Hepatocyte (in vitro differentiated cells): ENCODE results near the gene ATXN7L1. TPM values are rescaled to one million over a fixed set of nuclear protein-coding genes. Genes with fewer than 3 reads are reported as not detected.

ENCODE experiments used
- DNase-seq: peaks from one replicate; pipeline ENCODE4 v3.0.0-alpha.2; 2016; ENCODE audit warnings: low spot score
- H2AFZ ChIP-seq: fragments of 200-600 bp; sonication (generic); 2 replicates; pipeline ENCODE4 v1.6.0; 2016; ENCODE audit warnings: antibody characterized with exemption, mild to moderate bottlenecking
- H3K27ac ChIP-seq: fragments of 200-600 bp; sonication (generic); 2 replicates; pipeline ENCODE4 v1.5.1; 2016; ENCODE audit warnings: mild to moderate bottlenecking
- H3K27me3 ChIP-seq: fragments of 200-600 bp; sonication (generic); 2 replicates; pipeline ENCODE4 v1.6.1; 2016
- H3K36me3 ChIP-seq: fragments of 200-600 bp; sonication (generic); replicated peaks from 2 replicates; pipeline ENCODE4 v1.5.1; 2016; ENCODE audit warnings: low read depth; ENCODE audit not compliant: insufficient read depth
- H3K4me1 ChIP-seq: fragments of 200-600 bp; sonication (generic); 2 replicates; pipeline ENCODE4 v1.5.1; 2016; ENCODE audit warnings: mild to moderate bottlenecking, moderate library complexity; ENCODE audit not compliant: insufficient read depth
- H3K4me2 ChIP-seq: fragments of 200-600 bp; sonication (generic); 2 replicates; pipeline ENCODE4 v1.6.0; 2016
- H3K4me3 ChIP-seq: fragments of 200-600 bp; sonication (generic); 2 replicates; pipeline ENCODE4 v1.5.1; 2016; ENCODE audit warnings: mild to moderate bottlenecking
- H3K79me2 ChIP-seq: fragments of 200-600 bp; sonication (generic); 2 replicates; pipeline ENCODE4 v1.6.0; 2017; ENCODE audit warnings: mild to moderate bottlenecking
- H3K9me2 ChIP-seq: fragments of 200-600 bp; sonication (generic); replicated peaks from 2 replicates; pipeline ENCODE4 v1.6.0; 2017; ENCODE audit warnings: mild to moderate bottlenecking; ENCODE audit not compliant: insufficient read depth
- H3K9me3 ChIP-seq: fragments of 200-600 bp; sonication (generic); 2 replicates; pipeline ENCODE4 v1.5.1; 2016; ENCODE audit warnings: low read depth, mild to moderate bottlenecking
- H4K20me1 ChIP-seq: fragments of 200-600 bp; sonication (generic); 2 replicates; pipeline ENCODE4 v1.6.0; 2016; ENCODE audit warnings: mild to moderate bottlenecking; ENCODE audit not compliant: insufficient read depth, poor library complexity, severe bottlenecking
- CTCF ChIP-seq: fragments of 200-600 bp; sonication (generic); IDR thresholded peaks from 2 replicates; pipeline ENCODE4 v1.5.1; 2016; ENCODE audit warnings: antibody characterized with exemption, mild to moderate bottlenecking; ENCODE audit not compliant: poor library complexity
- EZH2 ChIP-seq: fragments of 200-600 bp; sonication (generic); IDR thresholded peaks from 2 replicates; pipeline ENCODE4 v1.6.1; 2016; ENCODE audit warnings: antibody characterized with exemption, mild to moderate bottlenecking, borderline replicate concordance
- EZH2phosphoT487 ChIP-seq: fragments of 200-600 bp; sonication (generic); IDR thresholded peaks from one replicate; pipeline ENCODE4 v1.6.1; 2018; ENCODE audit warnings: antibody characterized with exemption, mild to moderate bottlenecking, low read depth, moderate library complexity; ENCODE audit not compliant: unreplicated experiment, severe bottlenecking
- WGBS: methylation state at CpG from one replicate; pipeline ENCODE4 v1.1.6; 2016; ENCODE audit warnings: low lambda C conversion rate; ENCODE audit errors: missing lambda C conversion rate; 5-methylcytosine and 5-hydroxymethylcytosine counted together
- polyA plus RNA-seq: library from polyadenylated mRNA; unstranded; fragments of >200 nt; fragmentation: Nextera tagmentation; extraction: Ambion mirVana; gene quantifications from 2 replicates; pipeline ENCODE4 v1.2.1, GENCODE V29; 2016
- total RNA-seq: library from RNA; depleted of rRNA; stranded (reverse); fragments of >200 nt; gene quantifications from 2 replicates; pipeline ENCODE4 v1.2.3, GENCODE V29; 2014

ATXN7L1 gene
- total and polyA plus RNA-seq, 2 experiments from 2014 or later, result 8.9 to 9.3 TPM

- Histone ChIP-seq H3K4me1 (peaks cover 12% of the 10 kb centered on the region), H3K36me3 (no peaks in the 10 kb centered on the region)
- 95% methylated on average over 6 of the region's 6 CpGs for WGBS
Measured at GRCh38 chr7:105800849-105801534, 75.4 kb downstream of the ATXN7L1 start.

GRCh38 chr7:105800442-105800841, 76.0 kb downstream of the ATXN7L1 start:
- peaks cover 12% of the 10 kb centered on the region for H3K4me1 ChIP-seq
- 67% methylated on average over 3 of the region's 3 CpGs for WGBS

More at GRCh38 chr7:105800849-105801534, 75.4 kb downstream of the ATXN7L1 start:
- no peaks in the 10 kb centered on the region for H3K9me2 ChIP-seq
- H3K79me2 ChIP-seq, result no peaks in the 10 kb centered on the region
- H3K27me3 ChIP-seq, result no peaks in the 10 kb centered on the region
- no peak overlapping the region for H3K27ac ChIP-seq
- no peak for DNase-seq
- H3K9me3 ChIP-seq, result no peaks in the 10 kb centered on the region
- H2AFZ ChIP-seq, result no peak overlapping the region
- peaks cover 2% of the 10 kb centered on the region for H4K20me1 ChIP-seq
- no peak overlapping the region for H3K4me3 ChIP-seq
- TF ChIP-seq EZH2, result no peak
- no peak for TF ChIP-seq CTCF
- no peak for TF ChIP-seq EZH2phosphoT487
- H3K4me2 ChIP-seq, result no peak overlapping the region

DNA sequence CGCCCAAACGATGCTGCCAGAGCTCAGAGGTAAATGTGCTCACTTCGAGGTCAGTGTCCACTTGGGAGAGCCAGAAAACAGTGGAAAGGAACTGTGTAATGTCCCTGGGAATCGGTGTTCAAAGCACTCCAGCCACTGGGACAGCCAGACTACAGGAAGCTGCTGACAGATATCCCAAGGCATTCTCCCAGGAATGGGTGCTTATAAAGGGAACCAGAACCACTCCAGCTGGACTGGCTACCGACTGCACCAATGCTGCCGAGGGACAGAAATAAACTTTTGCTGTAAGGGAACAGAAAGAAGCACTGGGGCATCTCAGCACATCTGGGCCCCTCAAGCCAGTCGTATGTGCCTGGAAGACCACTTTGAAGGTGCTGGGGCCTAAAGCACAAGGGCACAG, 76.7 kb downstream of the ATXN7L1 start:
- H2AFZ ChIP-seq, result no peak overlapping the region
- WGBS, result 77% methylated on average over 7 of the region's 7 CpGs
- no peaks in the 10 kb centered on the region for H3K9me2 ChIP-seq
- no peak overlapping the region for H3K27ac ChIP-seq
- H3K79me2 ChIP-seq, result no peaks in the 10 kb centered on the region
- no peak overlapping the region for H3K4me3 ChIP-seq
- peaks cover 2% of the 10 kb centered on the region for H4K20me1 ChIP-seq
- H3K36me3 ChIP-seq, result no peaks in the 10 kb centered on the region
- no peaks in the 10 kb centered on the region for H3K9me3 ChIP-seq
- H3K4me1 ChIP-seq, result peaks cover 12% of the 10 kb centered on the region
- DNase-seq, result no peak
- H3K27me3 ChIP-seq, result no peaks in the 10 kb centered on the region
- no peak for TF ChIP-seq EZH2
- no peak for TF ChIP-seq EZH2phosphoT487
- TF ChIP-seq CTCF, result no peak
- H3K4me2 ChIP-seq, result no peak overlapping the region

More at GRCh38 chr7:105800442-105800841, 76.0 kb downstream of the ATXN7L1 start:
- no peak for TF ChIP-seq EZH2phosphoT487
- no peak for TF ChIP-seq EZH2
- no peak for TF ChIP-seq CTCF
- no peak overlapping the region for H2AFZ ChIP-seq
- H3K9me3 ChIP-seq, result no peaks in the 10 kb centered on the region
- H3K27me3 ChIP-seq, result no peaks in the 10 kb centered on the region
- H4K20me1 ChIP-seq, result peaks cover 2% of the 10 kb centered on the region
- H3K36me3 ChIP-seq, result no peaks in the 10 kb centered on the region
- no peak overlapping the region for H3K4me2 ChIP-seq
- no peak overlapping the region for H3K4me3 ChIP-seq
- no peak for DNase-seq
- no peak overlapping the region for H3K27ac ChIP-seq
- no peaks in the 10 kb centered on the region for H3K9me2 ChIP-seq
- H3K79me2 ChIP-seq, result no peaks in the 10 kb centered on the region
